COR-L47 (cell line): ENCODE data around the gene ZBTB25.

ENCODE experiments used
- DNase-seq: peaks from one replicate; lab custom pipeline; 2025; lab: John Stamatoyannopoulos, UW

The ZBTB25 gene

DNA sequence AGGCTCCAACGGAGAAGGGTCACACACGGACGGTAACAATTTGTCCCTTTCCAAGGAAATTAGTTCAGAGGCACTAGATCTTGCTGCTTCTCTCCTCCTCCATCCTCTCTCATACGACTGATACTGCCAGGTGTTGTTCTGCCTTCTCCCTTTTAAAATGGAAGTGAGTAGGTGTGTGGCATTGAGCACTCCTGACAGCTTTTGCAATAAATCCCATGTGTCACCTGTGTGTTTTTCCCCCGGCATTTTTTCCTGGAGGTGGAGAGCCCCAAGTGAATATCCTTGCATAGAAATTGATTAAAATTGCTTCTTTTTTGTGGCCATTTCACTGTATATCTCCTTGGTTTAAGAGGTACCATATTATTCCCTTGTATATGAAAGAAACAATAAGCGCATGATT, 64.5 kb downstream of the ZBTB25 start:
- DNase-seq, result no peak

DNA sequence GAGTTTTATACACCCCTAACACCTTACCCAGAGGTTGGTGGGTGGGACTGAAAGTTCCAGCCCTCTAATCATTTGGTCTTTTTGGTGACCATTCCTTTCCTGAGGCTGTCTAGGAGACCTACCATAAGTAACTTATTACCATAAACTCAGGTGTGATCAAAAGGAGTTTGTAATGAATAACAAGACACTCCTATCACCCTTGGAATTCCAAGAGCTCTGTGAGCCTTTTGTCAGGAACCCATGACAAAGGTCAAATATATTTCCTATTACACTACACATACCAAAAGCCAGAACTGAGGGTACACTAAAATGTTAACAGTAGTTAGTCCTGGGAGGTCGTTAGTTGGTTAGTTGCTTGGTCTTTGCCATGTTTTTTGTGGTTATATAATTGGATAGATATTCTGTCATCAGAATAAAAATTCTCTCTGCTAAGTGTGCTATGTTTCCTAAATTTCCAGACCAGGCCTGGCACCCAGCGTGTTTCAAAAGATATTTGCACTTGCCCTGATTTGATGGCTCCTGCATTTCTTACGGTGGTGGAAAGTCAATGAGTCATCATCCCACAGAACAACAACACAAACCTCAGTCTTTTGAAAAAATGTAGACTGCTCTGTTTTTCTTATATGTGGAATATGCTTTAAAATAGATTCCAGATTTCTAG, 65.3 kb downstream of the ZBTB25 start:
- DNase-seq, result no peak

DNA sequence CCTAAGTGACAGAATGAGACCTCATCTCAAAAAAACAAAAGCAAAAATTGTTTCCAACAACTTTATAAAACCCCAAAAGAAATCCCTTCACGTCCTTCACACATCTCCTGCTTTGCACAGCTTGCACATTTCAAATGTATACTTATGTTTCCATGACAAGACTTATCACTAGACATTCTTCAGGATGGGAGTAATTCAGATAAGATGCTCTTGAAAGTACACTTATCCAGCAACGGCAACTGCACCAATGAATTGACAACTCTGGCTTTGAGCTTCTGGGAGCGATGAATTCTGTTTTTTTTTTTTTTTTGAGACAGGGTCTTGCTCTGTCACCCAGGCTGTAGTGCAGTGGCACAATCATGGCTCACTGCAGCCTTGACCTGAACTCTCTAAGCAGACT, 69.1 kb downstream of the ZBTB25 start:
- DNase-seq, result no peak

DNA sequence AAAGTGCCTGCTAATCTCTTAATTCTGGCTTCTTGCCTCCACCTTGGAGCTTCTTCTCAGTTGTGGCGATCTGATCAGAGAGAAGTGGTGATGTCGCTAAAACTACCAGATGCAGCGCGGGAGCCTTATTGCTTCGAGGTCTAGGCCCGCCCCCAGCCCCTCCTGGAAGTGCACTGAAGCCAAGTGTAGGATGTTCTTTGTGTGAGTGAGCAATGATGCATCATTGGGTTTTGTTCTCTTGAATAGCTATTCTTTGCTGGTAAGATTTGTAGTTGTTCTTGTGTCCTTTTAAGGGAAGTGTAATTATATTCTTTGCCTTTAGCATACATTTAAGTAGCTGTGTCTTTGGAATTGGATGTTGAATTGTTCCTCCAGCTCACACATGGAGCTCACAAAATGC, 79.7 kb downstream of the ZBTB25 start:
- no peak for DNase-seq

DNA sequence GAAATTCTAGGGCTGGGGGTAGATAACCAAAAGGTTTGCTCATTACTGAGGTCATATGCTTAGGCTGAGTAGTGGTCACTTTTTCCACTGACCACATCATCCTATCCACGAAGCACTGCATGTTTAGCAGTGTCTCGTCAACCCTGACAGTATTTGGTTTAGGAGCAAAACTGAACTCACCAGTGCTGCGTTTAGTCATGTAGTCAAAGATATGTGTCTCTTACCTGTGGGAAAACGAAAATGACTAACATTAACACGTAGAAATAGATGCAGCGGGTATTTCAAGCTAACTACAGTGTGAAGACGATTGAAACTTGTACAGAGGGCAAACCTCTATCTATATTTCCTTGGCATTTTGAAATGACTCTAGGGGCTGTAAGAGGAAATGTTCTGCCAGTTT, 80.9 kb downstream of the ZBTB25 start:
- no peak for DNase-seq

DNA sequence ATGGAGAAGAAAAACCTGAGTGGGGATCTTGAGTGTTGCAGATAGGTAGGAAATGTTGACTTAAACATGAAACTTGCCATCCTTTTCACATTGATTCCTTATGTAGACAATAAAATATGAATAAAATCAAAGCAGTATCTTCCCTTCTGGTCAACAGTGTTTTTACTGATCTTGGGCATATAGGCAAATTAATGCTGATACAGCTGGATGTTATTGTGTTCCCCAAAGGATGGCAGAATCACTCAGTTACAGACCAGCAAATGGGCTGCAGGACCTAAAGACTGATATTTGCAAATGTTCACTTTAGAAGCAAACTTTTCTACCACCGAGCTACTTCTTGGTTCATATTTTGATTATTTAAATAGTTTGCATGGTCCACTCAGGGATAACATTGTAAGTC, 81.6 kb downstream of the ZBTB25 start:
- DNase-seq, result no peak

DNA sequence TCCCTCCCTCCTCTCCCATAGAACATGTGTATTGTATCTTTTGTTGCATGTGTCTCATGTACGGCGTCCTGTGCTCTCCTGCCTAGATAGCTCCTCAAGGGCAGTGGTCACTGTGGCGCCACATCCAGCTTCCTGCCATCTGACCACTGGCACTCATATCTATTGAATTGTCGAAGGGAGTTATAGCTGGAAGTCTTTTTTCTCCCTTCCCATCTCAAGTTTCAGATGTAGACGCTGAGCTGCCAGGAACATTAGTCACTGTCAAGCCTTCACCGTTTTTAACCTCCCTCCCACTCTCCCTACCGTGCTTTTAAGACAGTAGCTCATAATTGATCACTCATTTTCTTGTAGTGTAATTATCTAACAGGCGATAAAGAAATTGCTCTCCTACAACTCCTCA, 82.5 kb downstream of the ZBTB25 start:
- DNase-seq, result no peak

DNA sequence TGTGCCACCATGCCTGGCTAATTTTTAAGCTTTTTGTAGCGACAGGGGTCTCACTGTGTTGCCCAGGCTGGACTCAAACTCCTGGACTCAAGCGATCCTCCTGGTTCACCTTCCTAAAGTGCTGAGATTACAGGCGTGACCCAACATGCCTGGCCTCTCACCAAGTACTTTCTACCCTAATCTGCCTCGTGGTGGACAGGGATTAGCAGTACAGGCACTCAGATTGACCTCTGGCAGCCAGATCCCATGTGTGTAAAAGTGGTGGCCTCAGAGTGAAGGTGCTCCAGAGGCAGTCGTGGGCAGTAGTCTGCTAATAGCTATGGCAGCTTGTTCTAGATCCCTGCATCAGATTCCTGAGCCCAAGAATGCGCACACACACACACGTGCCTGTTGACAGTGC, 84.6 kb downstream of the ZBTB25 start:
- no peak for DNase-seq

DNA sequence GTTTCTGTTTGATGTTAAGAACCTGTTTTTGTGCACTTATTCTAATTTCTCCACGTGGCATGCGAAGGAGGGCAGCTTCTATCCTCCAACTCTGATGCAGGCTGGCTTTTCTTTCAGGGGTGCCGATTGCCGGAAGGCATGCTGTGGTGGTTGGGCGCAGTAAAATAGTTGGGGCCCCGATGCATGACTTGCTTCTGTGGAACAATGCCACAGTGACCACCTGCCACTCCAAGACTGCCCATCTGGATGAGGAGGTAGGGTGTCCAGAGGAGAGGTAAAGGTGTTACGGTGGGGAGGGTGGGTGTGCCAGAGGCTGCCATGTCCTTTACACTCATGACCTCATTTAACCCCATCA, 85.9 kb downstream of the ZBTB25 start:
- DNase-seq, result no peak

DNA sequence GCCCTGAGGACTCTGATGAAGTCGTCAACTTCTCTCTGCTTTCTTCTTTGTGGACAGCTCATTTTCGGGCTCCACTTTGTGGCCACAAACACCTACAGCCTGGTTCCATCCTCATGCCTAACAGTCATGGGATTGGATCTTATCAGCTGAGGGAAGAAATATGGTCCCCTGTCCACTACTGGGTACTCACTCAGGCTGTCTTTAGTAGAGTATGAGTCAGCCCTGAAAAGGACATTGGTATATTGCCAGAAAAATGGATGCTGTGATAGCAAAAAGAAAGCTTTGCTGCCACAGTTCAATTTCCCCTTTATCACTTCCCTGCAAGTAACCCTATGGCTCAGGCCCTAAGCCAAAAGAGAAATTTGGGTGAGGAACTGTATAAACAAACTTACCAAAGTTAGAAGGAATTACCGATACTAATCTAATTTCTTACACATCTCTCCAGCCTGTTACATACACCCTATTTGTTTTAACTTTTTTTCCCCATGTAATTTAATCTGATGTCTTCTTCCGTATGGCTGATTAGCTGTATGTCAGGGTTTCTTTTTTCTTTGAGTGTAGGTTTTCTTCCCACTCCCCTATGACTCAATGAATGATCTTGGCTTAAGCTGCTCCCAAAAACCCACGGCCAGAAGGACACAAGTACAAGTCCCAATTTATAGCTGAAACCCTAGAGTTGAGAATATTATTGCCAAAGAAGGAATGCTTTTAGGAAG, 86.4 kb downstream of the ZBTB25 start:
- DNase-seq, result no peak

DNA sequence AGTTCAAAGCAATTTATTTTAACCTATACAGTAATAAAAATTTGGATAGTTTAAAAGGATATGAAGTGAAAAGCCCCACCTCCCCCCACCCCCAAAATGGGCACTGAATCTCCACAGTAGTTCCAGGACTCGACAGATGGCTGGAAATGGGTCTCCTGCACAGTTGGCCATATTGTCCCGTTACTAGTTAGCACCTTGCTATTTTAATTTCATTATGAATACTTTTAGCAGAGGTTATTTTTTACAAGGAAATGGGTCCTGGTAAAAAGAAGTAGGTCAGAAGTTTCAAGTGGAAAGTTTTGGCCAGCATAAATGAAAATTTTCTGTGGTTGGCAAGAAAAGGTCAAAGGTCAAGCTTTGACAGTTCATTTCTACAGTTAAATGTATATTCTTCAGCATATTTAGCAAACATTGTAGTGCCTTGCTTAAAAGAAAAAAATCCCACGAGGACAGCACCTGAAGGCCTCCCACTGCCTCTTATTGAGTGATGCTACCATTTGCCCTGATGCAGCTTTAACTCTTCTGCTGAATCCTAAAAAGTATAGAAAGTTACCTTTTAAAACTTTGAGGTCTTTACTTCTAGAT, 87.2 kb downstream of the ZBTB25 start:
- DNase-seq, result no peak

DNA sequence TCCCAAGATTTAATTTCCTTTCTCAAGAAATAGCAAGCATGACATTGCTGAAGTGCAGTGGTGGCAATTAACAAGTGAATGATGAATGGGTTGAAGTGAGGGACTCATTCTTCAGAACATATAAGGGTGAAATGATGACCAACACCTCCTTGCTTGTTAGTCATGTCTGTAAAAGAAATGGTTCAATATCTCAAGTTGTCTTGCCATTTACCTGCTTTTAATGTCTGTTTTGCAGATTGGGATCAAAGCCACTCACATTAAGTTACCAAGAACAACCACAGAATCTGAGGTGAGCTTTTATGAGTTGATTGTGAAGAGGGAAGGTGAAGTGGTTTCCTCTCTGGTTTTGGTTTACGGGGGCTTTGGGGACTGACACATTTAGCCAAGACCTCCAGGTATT, 91.4 kb downstream of the ZBTB25 start:
- DNase-seq, result no peak

DNA sequence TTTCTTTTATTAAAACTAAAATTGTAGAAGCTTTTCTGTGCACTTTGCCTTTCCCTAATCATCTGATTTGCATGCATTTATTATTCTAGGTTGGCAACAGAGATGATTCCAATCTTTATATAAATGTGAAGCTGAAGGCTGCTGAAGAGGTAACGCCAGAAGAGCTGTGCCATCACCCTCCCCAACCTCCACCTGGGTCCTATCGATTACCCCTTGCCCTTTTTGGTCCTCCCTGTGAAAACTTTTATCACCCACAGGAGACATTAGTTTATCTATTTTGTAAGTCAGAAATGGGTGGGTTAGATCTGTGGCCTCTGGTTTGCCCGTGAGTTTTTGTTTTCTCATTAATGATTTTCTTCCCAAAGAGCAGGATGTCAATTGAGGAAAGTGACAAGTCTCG, 92.6 kb downstream of the ZBTB25 start:
- DNase-seq, result no peak

DNA sequence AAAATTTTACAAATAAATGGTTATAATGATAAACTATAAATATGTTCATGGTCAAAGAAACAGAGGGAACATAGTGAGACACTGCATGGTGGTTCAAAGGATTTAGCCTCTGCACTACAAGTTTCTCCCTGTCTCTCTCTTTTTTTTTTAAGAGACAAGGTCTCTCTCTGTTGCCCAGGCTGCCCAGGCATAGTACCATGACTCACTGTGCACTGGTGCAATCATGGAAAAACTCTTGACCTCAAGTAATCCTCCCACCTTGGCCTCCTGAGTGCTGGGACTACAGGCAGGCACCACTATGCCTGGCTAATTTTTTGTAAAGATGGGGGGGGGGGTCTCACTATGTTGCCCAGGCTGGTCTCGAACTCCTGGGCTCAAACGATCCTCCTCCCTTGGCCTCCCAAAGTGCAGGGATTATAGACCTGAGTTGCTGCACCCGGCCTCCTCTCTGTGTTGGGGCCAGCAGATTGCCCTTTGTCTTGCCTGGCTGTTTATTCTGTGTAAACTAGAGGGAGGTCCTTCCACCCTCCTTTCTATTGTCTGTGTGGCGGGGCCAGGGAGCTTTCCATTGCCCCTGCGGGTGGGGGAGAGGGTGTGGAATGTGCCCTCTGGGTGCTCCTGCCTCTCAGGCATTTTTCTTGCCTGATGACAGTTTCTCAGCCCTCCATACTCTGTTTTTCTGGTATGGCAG, 93.4 kb downstream of the ZBTB25 start:
- DNase-seq, result peak; percentile 18

DNA sequence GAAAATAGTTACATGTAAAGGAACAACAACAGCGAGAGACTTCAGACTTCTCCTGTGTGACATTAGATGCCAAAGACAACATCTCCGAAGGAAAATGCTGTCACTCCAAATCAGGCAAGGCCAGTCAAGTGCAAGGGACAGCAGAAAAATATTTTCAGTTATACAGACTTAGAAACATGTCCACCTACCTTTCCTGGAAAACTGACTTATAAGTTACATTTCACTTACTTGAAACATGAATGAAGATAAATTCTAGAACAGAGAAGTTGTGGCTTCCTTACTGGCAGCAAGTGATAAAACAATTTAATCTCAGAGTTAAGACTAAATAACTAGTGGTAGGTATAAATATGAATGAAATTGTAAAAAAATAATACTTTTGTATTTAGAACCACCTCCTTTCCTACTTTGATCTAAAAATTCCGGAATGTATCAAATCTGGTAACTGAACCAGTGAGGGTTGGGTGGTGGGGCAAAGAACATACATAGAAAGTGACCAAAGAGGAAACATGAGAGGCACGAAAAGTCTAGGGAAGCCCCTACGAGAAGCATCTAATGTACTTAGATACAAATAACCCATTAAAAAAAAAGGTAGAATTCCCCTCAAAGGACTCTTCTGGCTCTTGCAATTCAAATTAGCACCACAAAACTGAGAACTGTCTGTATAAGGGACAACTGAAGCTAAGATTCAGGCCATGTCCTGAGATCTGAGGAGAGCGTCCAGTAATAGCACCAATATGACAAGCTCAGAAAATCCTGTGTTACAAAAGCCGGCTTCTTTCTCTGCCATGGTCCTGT, 94.3 kb downstream of the ZBTB25 start:
- no peak for DNase-seq

DNA sequence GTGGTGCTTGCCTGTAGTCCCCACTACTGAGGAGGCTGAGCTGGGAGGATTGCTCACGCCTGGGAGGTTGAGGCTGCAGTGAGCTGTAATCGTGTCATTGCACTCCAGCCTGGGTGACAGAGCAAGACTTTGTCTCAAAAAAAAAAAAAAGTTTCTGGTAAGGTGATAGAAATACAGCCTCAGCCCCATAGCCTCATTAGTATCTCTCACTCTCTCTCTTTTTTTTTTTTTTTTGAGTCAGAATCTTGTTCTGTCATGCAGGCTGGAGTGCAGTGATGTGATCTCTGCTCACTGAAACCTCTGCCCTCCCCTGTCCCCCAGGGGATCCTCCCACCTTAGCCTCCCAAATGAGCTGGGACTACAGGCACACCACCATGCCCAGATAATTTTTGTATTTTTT, 96.3 kb downstream of the ZBTB25 start:
- no peak for DNase-seq

DNA sequence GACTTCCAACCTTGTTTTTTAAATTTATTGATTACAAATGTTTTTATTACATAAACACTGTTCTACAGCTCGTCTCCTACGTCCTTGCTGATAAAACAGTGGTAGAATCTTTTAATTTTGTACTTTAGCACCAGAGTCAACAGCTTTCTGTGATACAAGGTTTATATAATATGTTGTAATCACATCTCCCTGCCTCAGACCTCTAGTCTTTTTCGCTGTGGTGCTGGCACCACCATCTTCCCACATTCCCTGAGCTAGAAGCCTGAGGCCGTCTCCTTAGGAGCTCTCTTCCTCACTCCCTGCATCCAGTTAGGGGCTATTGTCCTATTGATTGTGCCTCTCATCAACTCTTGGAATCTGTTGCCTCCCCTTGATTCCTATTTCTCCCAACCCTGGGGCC, 98.3 kb downstream of the ZBTB25 start:
- no peak for DNase-seq

DNA sequence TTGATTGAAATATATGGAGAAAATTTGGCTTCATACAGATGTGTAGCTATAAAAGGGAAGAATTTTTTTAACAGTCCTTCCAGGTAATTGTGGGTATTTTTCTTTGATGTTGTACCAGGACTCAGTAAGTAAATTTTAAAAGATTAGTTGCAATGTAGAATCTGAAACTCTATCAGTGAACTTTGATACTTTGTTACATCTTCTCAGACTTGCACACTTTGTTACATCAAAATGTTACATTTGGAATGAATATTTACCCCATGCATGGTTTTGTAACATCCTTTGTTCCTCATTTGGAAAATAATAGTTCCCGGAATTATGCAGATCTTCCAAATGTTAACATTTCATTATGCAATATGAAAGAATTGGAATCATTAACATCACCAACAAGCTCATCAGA, 101.7 kb downstream of the ZBTB25 start:
- no peak for DNase-seq

DNA sequence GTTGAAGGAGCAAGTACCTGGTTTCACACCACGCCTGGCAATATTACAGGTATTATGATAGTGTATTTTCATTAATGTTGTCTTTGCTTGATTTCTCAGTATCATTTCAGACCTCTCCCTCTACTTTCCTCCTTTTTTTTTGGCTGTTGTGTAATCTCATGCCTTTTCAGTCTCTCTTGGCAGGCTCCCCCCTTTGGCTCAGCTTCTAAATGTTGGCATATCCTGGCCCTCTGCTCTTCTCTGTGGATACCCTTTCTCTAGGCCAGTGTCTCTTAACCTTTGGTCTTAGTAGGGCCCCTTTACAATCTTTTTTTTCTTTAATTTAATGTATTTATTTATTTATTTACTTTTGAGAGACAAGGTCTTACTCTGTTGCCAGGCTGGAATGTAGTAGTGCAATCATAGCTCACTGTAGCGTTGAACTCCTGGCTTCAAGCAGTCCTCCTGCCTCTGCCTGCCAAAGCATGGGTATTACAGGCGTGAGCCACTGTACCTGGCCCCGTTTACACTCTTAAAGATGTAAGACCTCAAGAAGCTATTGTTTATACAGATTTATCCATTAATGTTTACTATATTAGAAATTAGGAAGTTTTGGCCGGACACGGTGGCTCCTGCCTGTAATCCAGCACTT, 102.7 kb downstream of the ZBTB25 start:
- no peak for DNase-seq
